Measurements from ENCODE around the gene FNBP1L.

DNA sequence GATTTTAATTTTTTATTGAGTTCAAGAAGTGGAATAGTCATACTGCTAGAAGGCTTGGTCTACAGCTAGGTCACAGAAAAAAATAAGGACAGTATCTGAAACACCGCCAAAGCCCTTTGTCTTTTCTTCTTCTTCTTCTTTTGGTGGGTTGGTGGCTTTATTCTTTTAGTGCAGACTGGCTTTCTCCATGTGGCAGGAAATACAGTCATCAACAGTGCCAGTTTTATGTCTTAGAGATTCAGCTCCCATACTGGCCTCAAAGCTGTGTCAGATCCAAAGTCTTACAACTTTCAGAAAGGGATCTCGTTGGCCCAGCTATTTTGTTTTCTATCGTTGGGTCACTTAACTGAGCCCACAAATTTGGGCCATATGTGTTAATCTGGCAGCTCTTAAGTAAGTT, 58.2 kb downstream of the FNBP1L start:
- TF ChIP-seq, protein P1, sequence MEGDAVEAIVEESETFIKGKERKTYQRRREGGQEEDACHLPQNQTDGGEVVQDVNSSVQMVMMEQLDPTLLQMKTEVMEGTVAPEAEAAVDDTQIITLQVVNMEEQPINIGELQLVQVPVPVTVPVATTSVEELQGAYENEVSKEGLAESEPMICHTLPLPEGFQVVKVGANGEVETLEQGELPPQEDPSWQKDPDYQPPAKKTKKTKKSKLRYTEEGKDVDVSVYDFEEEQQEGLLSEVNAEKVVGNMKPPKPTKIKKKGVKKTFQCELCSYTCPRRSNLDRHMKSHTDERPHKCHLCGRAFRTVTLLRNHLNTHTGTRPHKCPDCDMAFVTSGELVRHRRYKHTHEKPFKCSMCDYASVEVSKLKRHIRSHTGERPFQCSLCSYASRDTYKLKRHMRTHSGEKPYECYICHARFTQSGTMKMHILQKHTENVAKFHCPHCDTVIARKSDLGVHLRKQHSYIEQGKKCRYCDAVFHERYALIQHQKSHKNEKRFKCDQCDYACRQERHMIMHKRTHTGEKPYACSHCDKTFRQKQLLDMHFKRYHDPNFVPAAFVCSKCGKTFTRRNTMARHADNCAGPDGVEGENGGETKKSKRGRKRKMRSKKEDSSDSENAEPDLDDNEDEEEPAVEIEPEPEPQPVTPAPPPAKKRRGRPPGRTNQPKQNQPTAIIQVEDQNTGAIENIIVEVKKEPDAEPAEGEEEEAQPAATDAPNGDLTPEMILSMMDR (conservative IDR thresholded peaks at IDR 0.05; ENCODE audit: low read depth in 2 of 2): no peak
- TF ChIP-seq, protein P2, sequence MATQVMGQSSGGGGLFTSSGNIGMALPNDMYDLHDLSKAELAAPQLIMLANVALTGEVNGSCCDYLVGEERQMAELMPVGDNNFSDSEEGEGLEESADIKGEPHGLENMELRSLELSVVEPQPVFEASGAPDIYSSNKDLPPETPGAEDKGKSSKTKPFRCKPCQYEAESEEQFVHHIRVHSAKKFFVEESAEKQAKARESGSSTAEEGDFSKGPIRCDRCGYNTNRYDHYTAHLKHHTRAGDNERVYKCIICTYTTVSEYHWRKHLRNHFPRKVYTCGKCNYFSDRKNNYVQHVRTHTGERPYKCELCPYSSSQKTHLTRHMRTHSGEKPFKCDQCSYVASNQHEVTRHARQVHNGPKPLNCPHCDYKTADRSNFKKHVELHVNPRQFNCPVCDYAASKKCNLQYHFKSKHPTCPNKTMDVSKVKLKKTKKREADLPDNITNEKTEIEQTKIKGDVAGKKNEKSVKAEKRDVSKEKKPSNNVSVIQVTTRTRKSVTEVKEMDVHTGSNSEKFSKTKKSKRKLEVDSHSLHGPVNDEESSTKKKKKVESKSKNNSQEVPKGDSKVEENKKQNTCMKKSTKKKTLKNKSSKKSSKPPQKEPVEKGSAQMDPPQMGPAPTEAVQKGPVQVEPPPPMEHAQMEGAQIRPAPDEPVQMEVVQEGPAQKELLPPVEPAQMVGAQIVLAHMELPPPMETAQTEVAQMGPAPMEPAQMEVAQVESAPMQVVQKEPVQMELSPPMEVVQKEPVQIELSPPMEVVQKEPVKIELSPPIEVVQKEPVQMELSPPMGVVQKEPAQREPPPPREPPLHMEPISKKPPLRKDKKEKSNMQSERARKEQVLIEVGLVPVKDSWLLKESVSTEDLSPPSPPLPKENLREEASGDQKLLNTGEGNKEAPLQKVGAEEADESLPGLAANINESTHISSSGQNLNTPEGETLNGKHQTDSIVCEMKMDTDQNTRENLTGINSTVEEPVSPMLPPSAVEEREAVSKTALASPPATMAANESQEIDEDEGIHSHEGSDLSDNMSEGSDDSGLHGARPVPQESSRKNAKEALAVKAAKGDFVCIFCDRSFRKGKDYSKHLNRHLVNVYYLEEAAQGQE (IDR thresholded peaks at IDR 0.05; ENCODE audit: unreplicated experiment): no peak
